Measurements from ENCODE around the gene BAZ1A.

Gene BAZ1A

GRCh38 chr14:34718750-34719304, 156.3 kb downstream of the BAZ1A start:
- DNase-seq (ENCODE audit: low read depth): no peak

GRCh38 chr14:34715127-34715863, 159.9 kb downstream of the BAZ1A start:
- no peak for DNase-seq (ENCODE audit: low read depth)

GRCh38 chr14:34714320-34715126, 160.6 kb downstream of the BAZ1A start, which contains the start of gene CFL2:
CFL2 (minus strand) TSS chr14:34714593; CDS start chr14:34714540, 53 bp downstream.
- no peak for DNase-seq (ENCODE audit: low read depth)

GRCh38 chr14:34713681-34714319, 161.4 kb downstream of the BAZ1A start:
- no peak for DNase-seq (ENCODE audit: low read depth)

GRCh38 chr14:34713122-34713680, 162.0 kb downstream of the BAZ1A start:
- DNase-seq (ENCODE audit: low read depth): no peak

- no peak for DNase-seq (ENCODE audit: low read depth)
These were observed 163.1 kb downstream of the BAZ1A start for GRCh38 chr14:34711796-34712712.

- peak; percentile 75 for DNase-seq (ENCODE audit: low read depth)
These were observed 164.0 kb downstream of the BAZ1A start for GRCh38 chr14:34711169-34711568.

- DNase-seq (ENCODE audit: low read depth): no peak
These were observed 164.4 kb downstream of the BAZ1A start for GRCh38 chr14:34710744-34711143.

- no peak for DNase-seq (ENCODE audit: low read depth)
These were observed 165.2 kb downstream of the BAZ1A start for GRCh38 chr14:34710006-34710405.

- DNase-seq (ENCODE audit: low read depth): no peak
These were observed 167.4 kb downstream of the BAZ1A start for GRCh38 chr14:34707722-34708121.

Measured in GM04503 (cell line).